Activated CD8-positive, alpha-beta memory T cell treated with anti-CD3 and anti-CD28 coated beads for 48 hours (primary cell): ENCODE results near the gene KMT2B.
A peak's percentile ranks its signal among the peaks of the same experiment; 100 is the strongest.
"Not testable (repeated sequence)": the region's sequence is repeated elsewhere in the genome, so short reads cannot be mapped to it uniquely, and the experiment has no call there.

Experiments
- DNase-seq, 3 experiments: peaks; one replicate each; pipeline ENCODE4 v3.0.0-alpha.2; 2020; ENCODE audit warnings: low read depth in 2 of 3, low spot score in 2 of 3

KMT2B gene

GRCh38 chr19:35717665-35718344, at the start of gene KMT2B:
TSS of gene KMT2B (plus strand) at chr19:35718003. CDS start at chr19:35718019, 16 bp downstream.
- peak in 2 of 3 experiments; percentile 60 to 97 for DNase-seq

DNA sequence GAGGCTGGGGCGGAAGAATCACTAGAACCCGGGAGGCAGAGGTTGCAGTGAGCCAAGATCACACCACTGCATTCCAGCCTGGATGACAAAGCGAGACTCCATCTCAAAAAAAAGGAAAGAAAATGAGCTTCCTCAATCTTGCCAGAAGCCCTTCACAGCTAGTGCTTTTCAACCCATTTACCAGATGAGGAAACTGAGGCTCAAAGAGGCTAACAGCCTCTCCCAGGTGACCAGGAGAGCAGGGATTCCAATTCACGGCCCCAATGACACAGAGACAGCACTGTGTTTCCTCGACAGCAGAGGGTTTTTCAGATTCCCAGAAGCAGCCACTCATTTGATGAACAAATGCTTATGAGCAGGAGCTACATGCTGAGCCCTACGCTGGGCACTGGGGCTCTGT, 48.2 kb upstream of the KMT2B start:
- DNase-seq: no peak

DNA sequence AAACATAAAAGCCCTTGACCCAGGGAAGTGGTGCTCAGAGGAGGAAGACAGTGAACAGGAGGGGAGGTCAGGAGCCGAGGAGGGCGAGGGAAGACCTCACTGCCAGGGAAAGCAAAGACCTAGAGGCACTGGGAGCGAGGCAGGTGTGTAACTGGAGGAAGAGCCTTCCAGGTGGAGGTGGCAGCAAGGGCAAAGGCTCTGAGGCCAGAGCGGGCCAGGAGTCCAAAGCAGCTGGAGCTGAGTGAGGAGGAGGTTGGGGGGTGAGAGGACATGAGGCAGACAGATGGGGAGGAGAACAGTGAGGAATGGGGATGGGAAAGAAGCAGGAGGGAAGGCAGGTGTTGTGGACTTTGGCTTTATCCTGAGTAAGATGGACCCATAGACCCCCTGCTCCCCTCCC, 47.8 kb upstream of the KMT2B start:
- no peak for DNase-seq

DNA sequence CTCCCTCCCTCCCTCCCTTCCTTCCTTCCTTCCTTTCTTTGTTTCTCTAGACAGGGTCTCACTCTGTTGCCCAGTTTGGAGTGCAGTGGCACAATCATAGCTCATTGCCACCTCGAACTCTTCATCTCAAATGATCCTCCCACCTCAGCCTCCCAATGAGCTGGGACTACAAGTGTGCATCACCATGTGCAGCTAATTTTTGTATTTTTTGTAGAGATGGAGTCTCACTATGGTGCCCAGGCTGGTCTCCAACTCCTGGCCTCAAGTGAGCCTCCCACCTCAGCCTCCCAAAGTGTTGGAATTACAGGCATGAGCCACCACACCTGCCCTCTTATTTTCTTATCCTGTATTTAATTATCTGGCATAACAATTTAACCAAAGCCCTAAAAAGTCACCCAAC, 47.1 kb upstream of the KMT2B start:
- no peak for DNase-seq

GRCh38 chr19:35671818-35672217, 46.0 kb upstream of the KMT2B start:
- DNase-seq: no peak

GRCh38 chr19:35673121-35673804, 44.5 kb upstream of the KMT2B start:
- peak; percentile 26 to 33 (median 30) for DNase-seq

GRCh38 chr19:35675589-35676140, 42.1 kb upstream of the KMT2B start:
- no peak for DNase-seq

DNA sequence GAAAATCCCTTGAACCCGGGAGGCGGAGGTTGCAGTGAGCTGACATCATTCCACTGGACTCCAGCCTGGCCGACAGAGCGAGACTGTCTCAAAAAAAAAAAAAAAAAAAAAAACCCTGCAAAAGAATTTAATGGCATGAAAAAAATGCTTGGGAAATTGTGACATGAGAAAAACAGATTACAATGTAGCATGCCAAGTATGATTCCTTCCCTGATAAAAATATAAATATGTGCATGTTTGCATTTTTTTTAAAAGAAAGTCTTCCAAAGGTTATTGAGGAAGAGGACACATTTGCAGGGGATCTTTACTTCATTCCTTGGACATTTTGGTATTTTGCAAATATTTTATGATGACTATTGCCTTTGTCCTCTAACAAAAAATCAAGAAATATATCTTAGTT, 28.0 kb upstream of the KMT2B start:
- DNase-seq: no peak

DNA sequence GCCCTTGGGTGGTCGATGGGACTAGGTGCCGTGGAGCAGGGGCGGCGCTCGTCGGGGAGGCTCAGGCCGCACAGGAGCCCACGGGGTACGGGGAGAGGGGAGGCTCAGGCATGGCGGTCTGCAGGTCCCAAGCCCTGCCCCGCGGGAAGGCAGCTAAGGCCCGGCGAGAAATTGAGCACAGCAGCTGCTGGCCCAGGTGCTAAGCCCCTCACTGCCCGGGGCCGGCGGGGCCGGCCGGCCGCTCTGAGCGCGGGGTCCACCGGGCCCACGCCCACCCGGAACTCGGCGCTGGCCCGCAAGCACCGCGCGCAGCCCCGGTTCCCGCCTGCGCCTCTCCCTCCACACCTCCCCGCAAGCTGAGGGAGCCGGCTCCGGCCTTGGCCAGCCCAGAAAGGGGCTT, 26.7 kb upstream of the KMT2B start:
- DNase-seq: not testable (repeated sequence)

- no peak for DNase-seq
Measured at GRCh38 chr19:35692010-35692409, 25.8 kb upstream of the KMT2B start.

GRCh38 chr19:35693422-35693821, 24.4 kb upstream of the KMT2B start:
- no peak for DNase-seq

DNA sequence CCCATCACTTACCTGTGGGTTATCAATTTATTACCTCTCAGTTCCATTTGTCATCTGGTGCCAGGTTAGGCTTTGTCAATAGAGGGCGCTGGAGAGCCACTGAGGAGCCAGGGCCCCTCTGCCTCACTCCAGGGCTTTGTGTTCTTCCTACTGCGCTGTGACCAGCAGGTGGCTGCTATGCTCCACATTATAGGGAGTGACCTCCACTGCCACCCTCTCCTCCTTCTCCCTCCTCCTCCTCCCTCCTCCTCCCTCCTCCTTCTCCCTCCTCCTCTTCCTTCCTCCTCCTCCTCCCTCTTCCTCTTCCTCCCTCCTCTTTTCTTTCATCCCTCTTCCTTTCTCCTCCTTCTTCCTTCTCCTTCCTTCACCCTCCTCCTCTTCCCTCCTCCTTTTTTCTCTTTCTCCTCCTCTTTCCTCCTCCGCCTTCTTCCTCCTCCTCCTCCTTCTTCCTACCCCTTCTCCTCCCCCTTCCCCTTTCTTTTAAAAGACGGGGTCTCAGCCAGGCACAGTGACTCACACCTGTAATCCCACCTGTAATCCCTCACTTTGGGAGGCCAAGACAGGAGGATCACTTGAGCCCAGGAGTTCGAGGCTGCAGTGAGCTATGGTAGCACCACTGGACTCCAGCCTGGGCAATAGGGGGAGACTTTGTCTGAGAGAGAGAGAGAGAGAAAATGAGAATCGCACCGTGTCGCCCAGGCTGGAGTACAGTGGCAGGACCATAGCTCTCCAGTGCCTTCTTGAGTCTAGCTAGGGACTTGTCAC, 23.8 kb upstream of the KMT2B start:
- DNase-seq: peak in 2 of 3 experiments; percentile 73 to 89

DNA sequence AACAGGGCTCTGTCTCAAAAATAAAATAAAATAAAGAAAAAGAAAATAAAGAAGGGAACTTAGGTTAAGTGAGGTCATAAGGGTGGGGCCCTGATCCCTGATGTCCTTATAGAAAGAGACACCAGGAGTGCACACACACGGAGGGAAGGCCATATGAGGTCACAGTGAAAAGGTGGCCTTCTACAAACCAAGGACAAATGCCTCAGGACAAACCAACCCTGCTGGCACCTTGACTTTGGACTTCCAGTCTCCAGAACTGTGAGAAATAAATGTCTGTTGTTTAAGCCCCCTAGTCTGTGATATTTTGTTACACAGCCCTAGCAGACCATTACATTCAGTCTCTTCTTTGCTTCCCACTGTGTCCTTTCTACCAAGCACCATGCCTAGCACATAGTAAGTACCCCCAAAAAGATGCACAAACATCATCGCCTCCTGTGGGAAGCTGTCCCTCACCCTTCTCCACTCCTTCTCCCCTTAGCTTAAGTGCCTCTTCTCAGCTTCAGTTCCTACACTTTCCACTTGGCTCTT, 21.8 kb upstream of the KMT2B start:
- no peak for DNase-seq

DNA sequence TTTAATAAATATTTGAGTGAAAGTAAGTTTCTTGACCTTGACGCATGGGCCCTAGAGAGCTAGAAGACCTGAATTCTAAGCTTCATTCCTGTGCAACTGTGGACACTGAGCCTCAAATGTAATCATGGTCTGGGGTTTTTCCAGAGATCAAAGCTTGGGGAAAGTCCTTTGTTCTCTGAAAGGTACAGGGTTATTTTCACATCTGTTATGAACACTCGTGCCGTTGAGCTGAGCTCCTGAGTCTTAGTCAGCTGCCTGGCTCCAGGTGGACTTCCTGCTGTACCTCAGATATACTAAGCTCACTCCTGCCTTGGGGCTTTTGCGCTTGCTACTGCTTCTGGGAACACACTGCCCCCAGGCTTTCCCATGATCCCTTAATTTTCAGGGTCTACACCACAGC, 21.0 kb upstream of the KMT2B start:
- DNase-seq: no peak

GRCh38 chr19:35702223-35703012, 15.4 kb upstream of the KMT2B start:
- DNase-seq: peak; percentile 64 to 83 (median 83)

DNA sequence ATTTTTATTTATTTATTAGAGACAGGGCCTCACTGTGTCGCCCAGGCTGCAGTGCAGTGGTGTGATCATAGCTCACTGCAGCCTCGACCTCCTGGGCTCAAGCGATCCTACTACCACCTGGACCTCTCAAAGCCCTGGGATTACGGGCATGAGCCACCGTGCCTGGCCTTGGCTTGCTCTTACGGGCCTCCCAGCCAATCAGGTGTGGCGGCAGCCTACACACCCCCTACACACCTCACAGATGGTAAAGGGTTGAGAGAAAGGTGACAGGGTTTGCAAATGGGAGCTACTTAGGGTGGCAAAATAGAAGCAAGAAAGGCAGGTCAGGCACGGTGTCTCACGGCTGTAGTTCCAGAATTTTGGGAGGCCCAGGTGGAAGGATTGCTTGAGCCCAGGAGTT, 14.5 kb upstream of the KMT2B start:
- no peak for DNase-seq

GRCh38 chr19:35704218-35704617, 13.6 kb upstream of the KMT2B start, which contains the start of gene ZBTB32:
TSS of gene ZBTB32 (plus strand) at chr19:35704558. CDS start at chr19:35714627, 10,069 bp downstream.
- no peak for DNase-seq

DNA sequence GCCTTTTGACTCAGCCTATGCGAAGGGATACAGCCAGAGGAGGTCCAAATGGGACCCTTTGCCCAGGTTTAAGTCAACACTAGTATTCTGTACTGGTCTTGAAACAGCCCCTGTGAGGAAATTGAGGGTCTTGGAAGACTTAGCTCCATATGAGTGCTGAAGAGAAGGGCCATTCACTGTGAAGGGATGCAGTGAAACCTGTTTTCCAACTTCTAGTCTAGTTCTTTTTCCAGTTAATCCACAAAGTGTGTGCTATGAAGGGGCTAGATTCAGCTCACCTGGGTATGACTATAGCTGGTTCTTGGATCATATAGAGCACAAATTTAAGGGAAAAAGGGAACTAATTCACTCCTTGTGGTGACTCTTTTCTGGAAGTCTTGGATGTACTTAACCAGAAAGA, 9.4 kb upstream of the KMT2B start:
- no peak for DNase-seq

DNA sequence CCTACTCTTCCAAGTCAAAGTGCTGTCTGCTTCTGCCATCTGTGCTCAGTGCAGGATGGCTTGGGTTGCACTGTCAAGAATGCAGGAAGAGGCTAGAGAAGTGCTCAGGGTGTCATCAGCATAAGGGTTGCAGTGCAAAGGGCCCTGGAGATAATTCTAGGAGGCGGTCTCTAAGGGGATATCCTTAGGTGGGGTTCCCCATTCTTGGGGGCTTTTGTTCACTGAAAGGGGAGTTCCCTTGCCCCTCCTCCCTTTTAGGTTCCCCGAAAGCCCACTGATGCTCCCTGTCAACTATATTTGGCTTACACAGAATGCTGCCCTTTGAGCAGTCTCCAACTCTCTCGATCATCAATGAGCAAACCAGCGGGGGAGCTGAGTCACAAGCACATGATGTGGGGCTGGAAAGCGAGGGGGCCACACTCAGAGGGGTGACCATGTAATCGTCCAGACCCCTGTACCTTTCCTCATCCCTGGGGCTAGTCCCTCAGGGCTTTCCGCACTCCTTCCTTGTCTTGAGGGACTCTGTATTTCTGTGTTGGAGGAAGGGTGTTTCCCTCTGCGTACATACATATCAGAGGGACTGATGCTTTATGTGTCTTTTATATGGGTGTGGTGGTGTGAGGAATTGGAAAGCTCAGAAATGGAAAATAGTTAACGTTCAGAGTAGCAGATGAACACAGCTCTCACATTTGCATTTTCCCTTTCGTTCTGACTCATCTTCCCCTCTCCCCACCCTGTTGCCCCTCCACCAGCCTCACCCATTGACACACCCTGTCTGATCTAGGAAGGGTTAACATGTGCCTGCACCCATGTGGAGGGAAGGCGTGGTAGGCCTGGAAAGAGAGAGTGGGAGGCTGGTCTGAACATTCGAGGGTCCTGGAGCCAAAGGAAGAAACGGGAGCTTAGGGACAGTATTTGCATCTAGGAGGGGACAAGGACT, 6.7 kb upstream of the KMT2B start:
- peak in 2 of 3 experiments; percentile 56 to 65 for DNase-seq
